Measurements from ENCODE around the gene MPIG6B.
"Not testable (repeated sequence)": the region's sequence is repeated elsewhere in the genome, so short reads cannot be mapped to it uniquely, and the experiment has no call there.

DNA sequence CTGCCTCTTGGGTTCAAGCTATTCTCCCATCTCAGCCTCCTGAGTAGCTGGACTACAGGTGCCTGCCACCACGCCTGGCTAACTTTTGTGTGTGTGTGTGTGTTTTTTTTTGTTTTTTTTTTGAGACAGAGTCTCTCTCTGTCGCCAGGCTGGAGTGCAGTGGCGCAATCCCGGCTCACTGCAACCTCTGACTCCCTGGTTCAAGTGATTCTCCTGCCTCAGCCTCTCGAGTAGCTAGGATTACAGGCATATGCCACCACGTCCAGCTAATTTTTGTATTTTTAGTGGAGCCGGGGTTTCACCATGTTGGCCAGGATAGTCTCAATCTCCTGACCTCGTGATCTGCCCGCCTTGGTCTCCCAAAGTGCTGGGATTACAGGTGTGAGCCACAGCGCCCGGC is 14.0 kb upstream of the MPIG6B start:
- TF ChIP-seq, protein P1, sequence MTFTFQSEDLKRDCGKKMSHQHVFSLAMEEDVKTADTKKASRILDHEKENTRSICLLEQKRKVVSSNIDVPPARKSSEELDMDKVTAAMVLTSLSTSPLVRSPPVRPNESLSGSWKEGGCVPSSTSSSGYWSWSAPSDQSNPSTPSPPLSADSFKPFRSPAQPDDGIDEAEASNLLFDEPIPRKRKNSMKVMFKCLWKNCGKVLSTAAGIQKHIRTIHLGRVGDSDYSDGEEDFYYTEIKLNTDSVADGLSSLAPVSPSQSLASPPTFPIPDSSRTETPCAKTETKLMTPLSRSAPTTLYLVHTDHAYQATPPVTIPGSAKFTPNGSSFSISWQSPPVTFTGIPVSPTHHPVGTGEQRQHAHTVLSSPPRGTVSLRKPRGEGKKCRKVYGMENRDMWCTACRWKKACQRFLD (tag by site-specific recombination; IDR thresholded peaks at IDR 0.05): not testable (repeated sequence)
- TF ChIP-seq MZF1 (tag by site-specific recombination; IDR thresholded peaks at IDR 0.05; ENCODE audit: borderline replicate concordance); KLF9 (tag by site-specific recombination; IDR thresholded peaks at IDR 0.05; ENCODE audit: low read depth): not testable (repeated sequence)
- TF ChIP-seq, protein P2, sequence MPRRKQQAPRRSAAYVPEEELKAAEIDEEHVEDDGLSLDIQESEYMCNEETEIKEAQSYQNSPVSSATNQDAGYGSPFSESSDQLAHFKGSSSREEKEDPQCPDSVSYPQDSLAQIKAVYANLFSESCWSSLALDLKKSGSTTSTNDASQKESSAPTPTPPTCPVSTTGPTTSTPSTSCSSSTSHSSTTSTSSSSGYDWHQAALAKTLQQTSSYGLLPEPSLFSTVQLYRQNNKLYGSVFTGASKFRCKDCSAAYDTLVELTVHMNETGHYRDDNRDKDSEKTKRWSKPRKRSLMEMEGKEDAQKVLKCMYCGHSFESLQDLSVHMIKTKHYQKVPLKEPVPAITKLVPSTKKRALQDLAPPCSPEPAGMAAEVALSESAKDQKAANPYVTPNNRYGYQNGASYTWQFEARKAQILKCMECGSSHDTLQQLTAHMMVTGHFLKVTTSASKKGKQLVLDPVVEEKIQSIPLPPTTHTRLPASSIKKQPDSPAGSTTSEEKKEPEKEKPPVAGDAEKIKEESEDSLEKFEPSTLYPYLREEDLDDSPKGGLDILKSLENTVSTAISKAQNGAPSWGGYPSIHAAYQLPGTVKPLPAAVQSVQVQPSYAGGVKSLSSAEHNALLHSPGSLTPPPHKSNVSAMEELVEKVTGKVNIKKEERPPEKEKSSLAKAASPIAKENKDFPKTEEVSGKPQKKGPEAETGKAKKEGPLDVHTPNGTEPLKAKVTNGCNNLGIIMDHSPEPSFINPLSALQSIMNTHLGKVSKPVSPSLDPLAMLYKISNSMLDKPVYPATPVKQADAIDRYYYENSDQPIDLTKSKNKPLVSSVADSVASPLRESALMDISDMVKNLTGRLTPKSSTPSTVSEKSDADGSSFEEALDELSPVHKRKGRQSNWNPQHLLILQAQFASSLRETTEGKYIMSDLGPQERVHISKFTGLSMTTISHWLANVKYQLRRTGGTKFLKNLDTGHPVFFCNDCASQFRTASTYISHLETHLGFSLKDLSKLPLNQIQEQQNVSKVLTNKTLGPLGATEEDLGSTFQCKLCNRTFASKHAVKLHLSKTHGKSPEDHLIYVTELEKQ (tag by site-specific recombination; IDR thresholded peaks at IDR 0.05; ENCODE audit: borderline replicate concordance): not testable (repeated sequence)
